GM13976 (cell line): ENCODE results near the gene CCBE1.

Experiments used
- DNase-seq: peaks from one replicate; pipeline ENCODE4 v3.0.0; 2012; ENCODE audit warnings: low spot score
- in situ Hi-C: fragments of 300-500 bp; cut with MboI; formaldehyde crosslinking; loops from one replicate; pipeline ENCODE4 v1.12.0; 2022; ENCODE audit warnings: low sequenced_read_pairs, mixed read lengths, inconsistent platforms; ENCODE audit not compliant: unreplicated experiment
- TF ChIP-seq, protein P1 (sequence below): IDR thresholded peaks from 2 replicates; pipeline ENCODE4 v1.5.1; 2012; ENCODE audit warnings: borderline replicate concordance, mild to moderate bottlenecking; ENCODE audit not compliant: insufficient read depth; ENCODE audit errors: extremely low read depth, missing control alignments, control extremely low read depth

The CCBE1 gene

DNA sequence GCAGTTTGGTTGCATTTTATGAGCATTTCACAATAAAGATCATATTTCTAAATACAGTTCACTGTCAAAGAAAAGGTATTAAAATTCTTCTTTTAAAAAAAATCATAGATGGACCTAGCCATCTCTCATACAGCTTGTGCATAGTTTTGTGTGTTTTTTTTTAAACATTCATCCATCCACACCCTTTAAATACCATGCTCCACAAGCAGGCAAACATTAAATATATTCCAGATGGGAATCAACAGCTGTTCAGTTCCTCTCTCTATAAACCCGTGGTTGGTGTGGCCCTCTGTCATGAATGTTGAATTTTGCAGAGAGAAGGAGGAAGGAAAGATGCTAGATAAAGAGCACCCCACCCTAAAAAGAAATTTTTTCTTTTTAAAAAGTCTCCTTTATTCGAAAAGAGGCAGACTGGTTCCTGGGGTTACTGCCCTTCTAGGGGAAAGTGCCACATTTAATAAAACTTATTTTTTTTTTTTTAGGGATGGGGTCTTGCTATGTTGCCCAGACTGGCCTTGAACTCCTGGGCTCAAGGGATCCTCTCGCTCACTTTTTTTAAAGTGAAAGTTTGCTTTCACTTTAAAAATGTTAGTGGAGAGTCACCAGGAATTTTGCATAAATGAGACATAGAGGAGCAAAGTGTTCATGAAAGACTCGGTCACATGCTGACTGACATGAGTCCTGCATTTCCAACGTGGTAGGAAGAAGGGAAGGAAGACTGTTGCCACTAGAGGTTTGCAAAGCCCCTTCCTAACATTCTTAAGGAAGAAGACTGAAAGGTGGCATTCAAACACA, 264.2 kb downstream of the CCBE1 start:
- TF ChIP-seq, protein P1, sequence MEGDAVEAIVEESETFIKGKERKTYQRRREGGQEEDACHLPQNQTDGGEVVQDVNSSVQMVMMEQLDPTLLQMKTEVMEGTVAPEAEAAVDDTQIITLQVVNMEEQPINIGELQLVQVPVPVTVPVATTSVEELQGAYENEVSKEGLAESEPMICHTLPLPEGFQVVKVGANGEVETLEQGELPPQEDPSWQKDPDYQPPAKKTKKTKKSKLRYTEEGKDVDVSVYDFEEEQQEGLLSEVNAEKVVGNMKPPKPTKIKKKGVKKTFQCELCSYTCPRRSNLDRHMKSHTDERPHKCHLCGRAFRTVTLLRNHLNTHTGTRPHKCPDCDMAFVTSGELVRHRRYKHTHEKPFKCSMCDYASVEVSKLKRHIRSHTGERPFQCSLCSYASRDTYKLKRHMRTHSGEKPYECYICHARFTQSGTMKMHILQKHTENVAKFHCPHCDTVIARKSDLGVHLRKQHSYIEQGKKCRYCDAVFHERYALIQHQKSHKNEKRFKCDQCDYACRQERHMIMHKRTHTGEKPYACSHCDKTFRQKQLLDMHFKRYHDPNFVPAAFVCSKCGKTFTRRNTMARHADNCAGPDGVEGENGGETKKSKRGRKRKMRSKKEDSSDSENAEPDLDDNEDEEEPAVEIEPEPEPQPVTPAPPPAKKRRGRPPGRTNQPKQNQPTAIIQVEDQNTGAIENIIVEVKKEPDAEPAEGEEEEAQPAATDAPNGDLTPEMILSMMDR, result no peak
- in situ Hi-C loops, result no loop called here
- no peak for DNase-seq

GRCh38 chr18:59431131-59431530, 266.1 kb downstream of the CCBE1 start:
- TF ChIP-seq, protein P1, result no peak
- in situ Hi-C loops, result no loop called here
- DNase-seq, result no peak

DNA sequence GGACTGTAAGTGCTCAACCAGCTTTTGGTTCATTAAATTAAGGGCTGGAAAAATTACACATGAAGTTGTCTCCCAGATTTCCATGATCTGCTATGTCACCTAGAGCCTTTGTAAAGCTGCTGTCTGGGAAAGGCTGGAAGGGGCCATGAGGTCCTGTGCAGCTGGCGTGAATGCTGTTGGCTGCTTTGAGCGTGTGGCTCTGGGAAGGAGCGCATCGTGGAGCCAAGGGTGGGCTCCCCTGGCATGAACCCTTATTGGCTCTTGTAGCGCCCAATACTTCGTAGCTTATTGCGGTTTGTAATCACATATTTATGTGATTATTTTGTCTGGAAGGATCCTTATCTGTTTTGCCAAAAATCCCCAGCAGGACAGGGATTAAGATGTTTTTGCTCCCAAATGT, 267.6 kb downstream of the CCBE1 start:
- in situ Hi-C loops, result no loop called here
- TF ChIP-seq, protein P1, result no peak
- no peak for DNase-seq

DNA sequence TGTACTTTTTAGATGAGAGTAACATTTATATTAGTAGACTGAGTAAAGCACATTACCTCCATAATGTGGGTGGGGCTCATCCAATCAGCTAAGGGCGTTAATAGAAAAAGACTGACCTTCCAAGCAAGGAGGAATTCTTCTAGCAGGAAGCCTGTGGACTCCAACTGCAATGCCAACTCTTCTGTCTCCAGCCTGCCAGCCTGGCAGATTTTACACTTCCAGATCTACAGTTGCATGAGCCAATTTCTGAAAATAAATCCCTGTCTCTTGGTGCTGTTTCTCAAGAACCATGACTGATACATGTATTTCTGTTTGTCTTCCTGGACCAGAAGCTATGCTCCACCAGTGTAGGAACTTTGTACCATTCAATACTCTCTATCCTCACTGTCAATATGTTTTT, 269.2 kb downstream of the CCBE1 start:
- TF ChIP-seq, protein P1, result no peak
- in situ Hi-C loops, result no loop called here
- DNase-seq, result no peak

DNA sequence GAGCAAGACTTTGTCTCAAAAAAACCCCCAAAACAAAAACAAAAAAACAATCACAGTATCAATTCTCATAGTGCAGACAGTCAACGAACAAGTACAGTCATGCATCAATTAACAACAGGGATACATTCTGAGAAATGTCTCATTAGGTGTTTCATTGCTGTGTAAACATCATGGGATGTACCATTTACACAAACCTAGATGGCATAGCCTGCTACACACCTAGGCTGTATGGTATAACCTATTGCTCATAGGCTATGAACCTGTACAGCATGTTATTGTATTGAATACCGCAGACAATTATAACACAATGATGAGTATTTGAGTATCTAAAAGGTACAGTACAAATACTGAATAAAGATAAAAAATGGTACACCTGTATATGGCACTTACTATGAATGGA, 270.4 kb downstream of the CCBE1 start:
- TF ChIP-seq, protein P1, result no peak
- in situ Hi-C loops, result no loop called here
- no peak for DNase-seq

GRCh38 chr18:59423259-59423658, 274.0 kb downstream of the CCBE1 start:
- in situ Hi-C loops, result no loop called here
- TF ChIP-seq, protein P1, result no peak
- no peak for DNase-seq
